ENCODE measurements around the gene HAGH.
"Not testable (repeated sequence)": the region's sequence is repeated elsewhere in the genome, so short reads cannot be mapped to it uniquely, and the experiment has no call there.

HAGH gene

DNA sequence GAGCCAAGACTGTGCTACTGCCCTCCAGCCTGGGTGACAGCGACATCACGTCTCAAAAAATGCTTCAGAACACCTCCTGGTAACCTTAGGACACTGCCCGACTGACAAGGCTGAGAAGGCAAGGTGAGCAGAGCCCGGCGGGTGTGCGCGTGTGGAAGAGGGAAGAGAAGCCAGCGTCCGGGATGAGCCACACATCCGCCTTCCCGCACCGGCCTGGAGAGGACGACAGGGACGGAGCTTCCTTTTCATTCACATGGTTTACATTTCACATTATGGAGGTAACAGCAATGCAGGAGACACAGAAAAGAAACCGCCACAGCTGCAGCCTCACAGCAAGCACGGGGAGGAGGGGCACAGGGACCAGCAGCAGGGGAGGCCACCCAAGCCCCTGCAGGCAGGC lies 16.5 kb downstream of the HAGH start:
- no peak for DNase-seq

DNA sequence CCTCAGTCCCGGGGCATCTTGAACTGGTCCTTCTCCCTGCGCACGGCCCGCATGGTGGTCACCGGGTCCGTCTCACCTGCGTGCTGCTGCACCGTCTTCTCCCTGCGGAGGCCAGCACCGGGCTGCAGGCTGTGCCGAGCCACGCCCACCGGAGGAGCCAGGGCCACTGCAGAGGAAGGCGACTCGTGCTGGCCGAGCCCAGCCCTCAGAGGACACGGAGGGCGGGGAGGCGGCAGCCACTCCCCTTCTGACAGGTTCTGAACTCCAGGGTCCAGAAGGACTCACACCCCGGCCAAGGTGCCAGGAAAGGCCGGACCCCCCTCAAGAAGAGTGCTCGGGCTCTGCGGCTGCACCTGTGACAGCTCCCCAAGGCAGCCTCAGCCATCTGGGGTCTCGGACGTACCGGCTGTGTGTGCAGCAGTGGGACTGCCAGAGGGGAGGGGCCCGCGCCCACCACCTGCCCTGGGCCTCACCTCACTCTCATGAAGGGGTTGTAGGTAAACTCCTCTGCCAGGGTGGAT lies 17.3 kb downstream of the HAGH start:
- no peak for DNase-seq

- no peak for DNase-seq
These were observed 17.9 kb downstream of the HAGH start for GRCh38 chr16:1808691-1809090.

DNA sequence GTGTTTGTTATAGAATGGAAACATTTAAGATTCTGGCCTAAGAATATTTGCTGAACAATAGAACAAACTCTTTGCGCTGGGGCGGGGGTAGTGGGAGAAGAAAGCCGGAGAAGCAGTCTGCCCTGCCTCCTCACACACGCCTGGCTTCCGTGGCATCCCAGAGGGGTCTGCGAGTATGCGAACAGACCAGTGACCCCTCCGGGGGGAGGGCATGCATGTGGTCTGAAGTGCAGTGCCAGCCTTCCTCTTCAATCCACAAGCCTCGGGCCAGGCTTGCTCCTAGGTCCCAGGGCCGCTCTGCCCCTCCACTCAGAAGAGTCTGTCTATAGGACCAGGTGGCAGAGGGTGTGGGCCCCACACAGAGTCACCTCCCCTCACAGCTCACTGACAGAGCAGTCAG lies 19.0 kb downstream of the HAGH start:
- DNase-seq: no peak

GRCh38 chr16:1800701-1801100 lies 25.9 kb downstream of the HAGH start:
- DNase-seq: no peak

- not testable (repeated sequence) for DNase-seq
These were observed 27.4 kb downstream of the HAGH start for GRCh38 chr16:1799263-1799662.

- no peak for DNase-seq
These were observed 31.5 kb downstream of the HAGH start for GRCh38 chr16:1794908-1795666.

DNA sequence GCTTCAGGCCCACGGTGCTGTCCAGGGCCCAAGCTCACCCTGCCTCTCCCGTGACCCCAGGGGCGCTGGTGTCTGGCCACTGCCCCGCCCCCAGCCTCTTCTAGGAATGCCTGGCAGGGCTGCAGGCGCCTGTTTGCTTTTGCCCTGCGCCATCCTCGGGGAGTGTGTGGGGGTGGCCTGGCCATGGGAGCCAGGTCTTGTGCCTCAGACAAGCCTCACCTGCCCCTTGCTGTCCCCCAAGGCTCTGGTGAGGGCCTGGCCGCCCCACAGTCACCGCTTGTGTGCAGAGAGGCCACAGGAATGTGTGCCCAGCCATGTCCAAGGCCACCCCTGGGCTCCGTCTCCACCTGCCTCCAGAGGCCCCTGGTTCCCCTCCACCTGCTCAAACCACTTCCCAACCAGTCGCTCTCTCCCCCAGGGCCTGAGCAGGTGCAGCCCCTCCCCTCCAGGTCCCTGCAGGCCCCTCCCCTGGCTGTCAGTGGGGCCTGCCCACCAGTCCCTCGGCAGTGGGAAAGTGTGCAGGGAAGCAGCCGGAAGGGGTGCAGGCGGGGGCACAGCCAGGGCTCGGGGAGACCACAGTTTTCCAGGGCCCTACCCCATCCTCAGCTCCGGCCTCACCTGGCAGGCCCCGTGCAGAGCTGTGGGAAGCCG lies 32.3 kb downstream of the HAGH start:
- DNase-seq: no peak

GRCh38 chr16:1793578-1794220 lies 32.9 kb downstream of the HAGH start, which contains the start of gene IGFALS:
Gene IGFALS, minus strand, starts transcription at chr16:1793705. Its CDS starts 53 bp downstream, at chr16:1793652.
- DNase-seq: no peak

- DNase-seq: no peak
These were observed 33.6 kb downstream of the HAGH start for GRCh38 chr16:1792836-1793577.

DNA sequence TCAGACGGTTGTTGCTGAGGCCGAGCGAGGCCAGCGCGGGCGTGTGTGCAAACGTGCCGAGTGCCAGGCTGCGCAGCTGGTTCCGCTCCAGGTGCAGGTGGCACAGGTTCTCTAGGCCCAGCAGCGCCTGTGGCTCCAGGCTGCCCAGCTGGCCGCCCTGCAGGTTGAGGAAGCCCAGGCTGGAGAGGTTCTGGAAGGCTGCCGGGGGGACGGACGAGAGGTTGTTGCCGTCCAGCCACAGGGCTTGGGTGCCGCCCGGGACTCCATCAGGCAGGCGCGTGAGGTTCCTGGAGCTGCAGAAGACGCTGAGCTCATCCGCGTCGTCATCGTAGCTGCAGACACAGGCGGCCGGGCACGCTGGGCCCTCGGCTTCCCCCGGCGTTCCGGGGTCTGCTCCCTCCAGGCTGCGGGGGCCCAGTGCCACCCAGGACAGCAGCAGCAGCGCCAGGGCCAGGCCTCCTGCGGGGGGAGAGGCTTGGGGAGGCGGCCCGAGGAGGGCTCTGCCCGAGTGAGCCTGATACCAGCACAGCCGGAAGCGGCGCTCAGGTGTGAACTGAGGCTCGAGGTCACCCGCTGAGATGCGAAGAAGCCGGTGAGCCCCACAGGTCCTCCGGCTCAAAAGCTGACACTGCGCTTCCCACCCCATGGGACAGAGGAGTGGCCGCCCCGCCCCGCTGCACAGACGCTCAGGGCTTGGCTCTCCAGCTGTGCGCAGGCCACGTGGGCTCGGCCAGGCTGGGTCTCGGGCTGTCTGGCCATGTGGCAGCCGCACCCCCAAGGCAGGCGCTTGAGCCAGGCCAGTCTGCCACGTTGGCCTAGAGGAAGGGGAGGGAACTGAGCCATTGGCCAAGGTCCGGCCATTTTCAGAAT lies 34.4 kb downstream of the HAGH start:
- no peak for DNase-seq

- DNase-seq: no peak
These were observed 35.2 kb downstream of the HAGH start for GRCh38 chr16:1791256-1791942.

- no peak for DNase-seq
These were observed 35.9 kb downstream of the HAGH start for GRCh38 chr16:1790611-1791255.

- DNase-seq: no peak
These were observed 36.4 kb downstream of the HAGH start for GRCh38 chr16:1790261-1790610.

DNA sequence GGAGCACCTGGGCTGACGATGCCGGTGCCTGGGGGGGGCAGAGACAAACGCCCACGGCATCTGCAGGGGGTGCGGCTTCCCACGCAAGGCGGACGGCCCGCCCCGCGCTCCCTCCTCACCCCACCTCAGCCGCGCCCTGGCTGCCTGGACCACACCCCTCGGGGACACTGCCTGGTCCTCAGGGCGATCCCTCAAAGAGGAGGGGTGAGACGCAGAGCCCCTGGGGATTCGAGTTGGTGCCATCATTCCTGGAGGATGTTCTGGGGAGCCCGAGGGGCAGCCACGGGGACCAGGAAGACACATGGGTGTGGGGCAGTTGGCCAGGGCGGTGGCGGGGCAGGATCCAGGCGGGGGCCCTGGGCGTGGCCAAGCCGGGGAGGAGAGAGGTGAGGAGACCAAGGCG lies 37.0 kb downstream of the HAGH start:
- no peak for DNase-seq

DNA sequence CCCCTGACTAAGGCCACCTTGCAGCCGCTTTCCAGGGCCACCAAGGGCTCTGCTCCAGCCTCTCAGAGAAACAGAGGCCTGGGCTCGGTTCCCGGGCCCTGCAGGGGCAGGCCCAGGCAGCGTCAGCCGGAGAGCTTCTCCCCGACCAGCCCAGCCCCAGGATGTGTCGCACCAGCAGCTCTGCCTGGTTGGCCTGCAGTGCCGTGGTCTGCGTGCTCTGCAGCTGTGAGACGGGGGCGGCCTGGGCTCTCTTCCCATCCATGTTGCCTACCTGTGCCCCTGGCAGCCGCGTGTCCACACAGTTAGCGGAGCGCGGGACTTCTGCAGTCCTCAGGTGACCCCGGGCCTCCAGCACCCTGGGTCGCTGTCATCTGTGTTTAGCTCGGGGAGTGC lies 37.9 kb downstream of the HAGH start:
- no peak for DNase-seq

DNA sequence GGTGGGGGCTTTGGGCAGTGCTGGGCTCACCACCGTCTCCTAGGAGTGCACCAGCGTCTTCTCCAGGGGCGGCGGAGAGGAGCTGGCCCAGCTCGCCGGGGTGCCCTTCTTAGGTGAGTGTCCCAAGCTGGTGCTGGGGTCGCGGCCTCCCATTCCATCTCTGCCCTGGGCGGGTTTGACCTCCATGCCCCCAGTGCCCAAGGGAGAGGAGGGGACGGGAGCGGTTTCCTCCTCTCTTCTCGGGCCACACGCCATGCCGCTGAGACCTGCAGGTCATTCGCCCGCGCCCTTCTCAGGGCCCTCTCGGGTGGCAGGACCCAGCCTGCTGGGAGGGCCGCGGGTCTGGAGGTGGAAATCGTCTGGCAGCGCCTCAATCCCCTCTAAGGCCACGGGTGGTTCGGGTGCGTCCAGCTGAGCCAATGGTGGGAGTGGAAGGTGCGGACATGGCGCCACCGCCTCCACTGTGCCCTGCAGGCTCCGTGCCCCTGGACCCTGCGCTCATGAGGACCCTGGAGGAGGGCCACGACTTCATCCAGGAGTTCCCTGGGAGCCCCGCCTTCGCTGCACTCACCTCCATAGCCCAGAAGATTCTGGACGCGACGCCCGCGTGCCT lies 38.4 kb downstream of the HAGH start:
- DNase-seq: no peak

- DNase-seq: no peak
These were observed 39.1 kb downstream of the HAGH start for GRCh38 chr16:1787322-1788094.

DNA sequence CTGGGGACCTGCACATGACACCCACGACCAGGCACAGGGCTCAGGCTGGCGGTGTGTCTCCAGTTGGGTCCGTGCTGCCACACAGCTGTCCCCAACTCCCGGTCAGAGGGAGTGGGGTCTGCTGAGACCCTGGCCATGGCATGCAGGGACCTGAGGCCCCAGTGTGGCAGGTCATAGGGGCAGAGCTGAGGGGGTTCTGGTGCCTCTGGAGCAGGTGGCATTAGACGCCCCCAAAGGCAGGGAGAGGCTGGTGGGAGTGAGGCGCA lies 39.6 kb downstream of the HAGH start:
- no peak for DNase-seq

All from bone marrow (tissue), 2 donors.